GM18909 (cell line): ENCODE data around the gene EFCAB8.
"Not testable (repeated sequence)": the region's sequence is repeated elsewhere in the genome, so short reads cannot be mapped to it uniquely, and the experiment has no call there.

ENCODE experiments used
- ATAC-seq: cut with Tn5 transposase; IDR thresholded peaks from one replicate; pipeline ENCODE4 v1.9.1; 2021; ENCODE audit warnings: mild to moderate bottlenecking; ENCODE audit not compliant: unreplicated experiment, poor library complexity

Gene EFCAB8

DNA sequence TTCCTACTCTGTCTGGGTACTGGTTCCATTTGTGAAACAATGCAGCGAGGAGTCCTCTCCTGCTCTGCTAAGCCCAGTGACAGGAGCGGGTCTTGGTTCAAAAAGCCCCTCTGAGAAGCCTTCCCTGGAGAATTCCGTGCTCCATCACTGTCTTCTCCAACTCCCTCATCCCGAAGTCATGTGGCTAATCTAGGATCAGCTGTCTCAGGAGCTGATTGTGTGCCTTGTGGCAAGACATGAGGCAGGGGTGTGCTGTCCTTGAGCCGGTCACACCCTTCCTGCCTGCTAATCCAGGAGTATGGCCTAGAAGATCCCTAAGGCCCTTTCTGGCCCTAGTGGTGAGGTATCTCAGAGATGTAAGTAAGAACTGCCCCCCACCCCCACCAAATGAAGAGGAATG, 72.0 kb downstream of the EFCAB8 start:
- no peak for ATAC-seq

DNA sequence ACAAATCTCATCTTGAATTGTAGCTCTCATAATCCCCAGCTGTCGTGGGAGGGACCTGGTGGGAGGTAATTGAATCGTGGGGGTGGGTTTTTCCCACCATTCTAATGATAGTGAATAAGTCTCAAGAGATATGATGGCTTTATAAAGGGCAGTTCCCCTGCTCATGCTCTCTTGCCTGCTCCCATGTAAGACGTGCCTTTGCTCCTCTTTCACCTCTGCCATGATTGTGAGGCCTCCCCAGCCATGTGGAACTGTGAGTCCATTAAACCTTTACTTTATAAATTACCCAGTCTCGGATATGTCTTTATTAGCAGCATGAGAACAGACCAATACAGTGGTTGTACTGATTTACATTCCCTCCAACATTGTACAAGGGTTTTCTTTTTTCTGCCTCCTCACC, 75.9 kb downstream of the EFCAB8 start:
- no peak for ATAC-seq

DNA sequence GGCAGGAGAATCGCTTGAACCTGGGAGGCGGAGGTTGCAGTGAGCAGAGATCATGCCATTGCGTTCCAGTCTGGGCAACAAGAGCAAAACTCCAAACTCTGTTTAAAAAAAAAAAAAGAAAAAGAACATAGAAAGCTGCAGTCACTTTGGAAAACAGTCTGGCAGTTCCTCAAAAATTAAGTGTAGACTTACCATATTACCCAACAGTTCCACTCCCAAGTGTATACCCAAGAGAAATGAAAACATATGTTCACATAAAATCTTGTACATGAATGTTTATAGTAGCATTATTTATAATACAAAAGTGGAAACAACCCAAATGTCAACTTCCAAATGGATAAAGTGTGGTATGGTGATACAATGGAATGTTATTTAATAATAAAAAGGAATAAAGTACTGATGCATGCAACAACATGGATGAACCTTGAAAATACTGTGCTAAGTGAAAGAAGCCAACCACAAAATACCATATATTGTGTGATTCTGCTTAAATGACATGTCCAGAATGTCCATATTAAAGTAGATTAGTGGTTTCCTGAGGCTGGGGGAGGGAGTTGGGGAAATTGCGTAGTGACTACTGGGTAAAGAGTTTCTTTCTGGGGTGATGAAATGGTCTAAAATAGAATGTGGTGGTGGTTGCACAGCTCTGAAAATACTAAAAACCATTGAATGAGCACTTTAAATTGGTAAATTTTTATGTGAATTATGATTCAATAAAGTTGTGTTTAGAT, 82.6 kb downstream of the EFCAB8 start:
- no peak for ATAC-seq

DNA sequence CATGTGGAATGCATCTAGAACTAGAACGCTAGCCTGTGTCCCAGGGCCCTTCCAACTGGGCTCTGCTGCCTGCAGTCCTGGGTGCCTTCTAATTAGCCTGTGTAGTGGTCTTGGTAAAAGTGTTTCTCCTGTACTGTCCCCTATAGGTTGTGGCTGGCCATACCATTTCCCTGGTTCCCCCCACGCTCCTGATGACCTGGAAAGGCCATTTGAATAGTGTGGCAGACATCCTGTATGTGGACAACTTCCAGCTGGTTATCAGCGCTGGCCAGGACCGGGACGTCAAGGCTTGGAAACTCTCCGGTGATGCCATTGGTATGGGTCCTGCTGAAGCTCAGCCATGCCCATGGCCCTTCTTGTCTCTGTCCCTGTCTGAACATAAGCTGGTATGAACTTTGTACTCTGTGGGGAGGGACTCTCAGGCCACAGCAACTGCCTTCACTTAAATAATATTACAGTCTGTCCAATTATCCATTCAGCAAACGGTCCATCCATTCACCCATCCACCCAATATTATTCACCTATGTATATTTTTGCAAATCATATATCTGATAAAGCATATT, 84.8 kb downstream of the EFCAB8 start:
- ATAC-seq = no peak

DNA sequence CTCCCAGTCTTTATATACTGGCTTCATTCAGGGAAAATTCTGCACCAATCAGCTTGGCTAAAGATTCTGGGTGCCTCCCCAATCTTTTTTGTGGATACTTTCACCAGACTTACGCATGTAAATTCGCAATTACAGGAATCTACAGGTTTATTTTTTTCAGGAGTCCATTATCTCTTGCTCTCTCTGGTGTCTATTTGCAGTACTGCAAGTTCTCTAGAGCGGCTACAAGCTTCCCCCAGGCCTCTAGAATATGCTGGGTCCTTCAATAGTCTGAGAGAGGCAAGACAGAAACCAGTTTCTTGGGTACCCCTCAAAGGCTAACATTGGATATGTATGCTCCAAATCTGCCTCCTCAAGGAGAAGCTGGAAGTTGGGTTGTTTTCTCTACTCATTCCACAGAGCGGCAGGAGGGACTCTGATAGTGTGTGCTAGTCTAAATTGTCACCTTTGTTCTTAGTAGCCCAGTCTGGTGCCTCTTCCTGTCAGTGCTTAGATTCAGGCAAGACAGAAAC, 87.0 kb downstream of the EFCAB8 start:
- no peak for ATAC-seq

DNA sequence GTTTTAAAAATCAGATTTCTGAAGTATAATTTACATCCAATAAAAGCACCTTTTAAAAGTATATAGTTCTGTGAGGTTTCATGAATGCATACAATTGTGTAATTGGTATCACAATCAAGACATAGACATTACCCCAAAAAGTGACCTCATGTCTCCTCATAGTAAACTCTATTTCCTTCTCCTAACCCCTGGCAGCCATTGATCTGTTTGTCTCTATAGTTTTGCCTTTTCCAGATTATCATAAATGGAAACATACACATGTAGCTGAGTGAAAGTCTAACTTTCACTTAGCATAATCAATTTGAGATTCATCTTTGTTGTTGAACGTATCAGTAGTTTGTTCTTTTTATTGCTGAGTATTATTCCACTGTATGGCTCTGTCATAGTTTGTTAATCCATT, 87.9 kb downstream of the EFCAB8 start:
- ATAC-seq = no peak

DNA sequence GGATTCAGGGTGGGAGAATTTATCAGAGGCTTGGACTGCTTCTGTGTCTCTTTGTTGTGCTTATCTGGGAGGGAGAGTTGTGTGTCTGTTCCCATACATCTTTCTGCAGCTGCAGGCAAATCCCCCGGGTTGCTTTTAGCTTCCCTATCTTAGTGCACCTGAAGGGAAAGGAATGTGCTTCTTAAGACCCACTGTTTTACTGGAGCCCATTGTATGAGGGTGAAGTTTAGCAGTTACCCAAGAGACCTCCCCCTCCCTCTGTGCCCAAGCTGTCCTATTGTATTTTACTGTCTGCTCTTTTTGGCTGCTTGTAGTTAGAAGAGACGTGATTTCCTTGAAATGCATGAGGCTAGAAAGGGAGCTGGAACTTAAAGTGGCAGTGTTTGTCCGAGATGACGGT, 91.8 kb downstream of the EFCAB8 start:
- ATAC-seq = not testable (repeated sequence)

DNA sequence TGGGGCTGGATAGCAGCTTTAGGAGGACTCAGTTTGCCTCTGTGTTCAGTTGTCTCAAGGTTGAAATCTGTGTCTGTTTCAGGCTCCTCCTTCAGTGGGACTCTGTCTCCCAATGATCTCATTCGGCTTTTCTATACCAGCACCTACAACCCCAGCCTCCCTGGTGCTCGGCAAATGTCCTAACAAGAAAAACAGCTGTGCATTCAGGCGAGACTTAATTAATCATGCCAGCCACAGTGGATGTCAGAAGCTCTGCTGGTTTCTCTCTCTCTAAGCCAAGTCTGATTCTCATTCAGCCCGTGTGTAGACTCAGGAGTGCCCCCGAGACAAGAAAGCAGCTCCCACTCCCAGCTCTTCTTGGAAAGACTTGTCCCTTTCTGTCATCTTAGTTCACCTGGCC, 98.7 kb downstream of the EFCAB8 start:
- no peak for ATAC-seq

DNA sequence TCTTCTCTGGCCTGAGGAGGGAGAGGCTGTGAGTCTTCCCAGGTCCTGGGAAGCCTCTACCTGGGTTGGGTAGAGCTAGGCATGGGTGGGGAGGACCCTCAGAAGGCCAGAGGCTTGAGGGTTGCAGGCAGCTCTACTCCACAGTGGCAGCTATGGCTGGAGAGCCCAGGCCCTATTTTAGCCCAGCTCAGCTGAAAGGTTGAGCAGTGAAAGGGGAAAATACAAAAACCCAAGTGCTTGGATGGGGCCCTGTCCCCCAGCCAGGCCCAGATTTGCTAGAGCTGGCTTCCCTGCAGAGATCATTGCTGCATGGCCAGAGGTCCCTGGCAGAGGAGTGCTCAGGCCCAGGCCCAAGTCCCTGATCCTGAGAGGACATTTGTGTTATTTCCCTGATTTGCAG, 99.9 kb downstream of the EFCAB8 start:
- ATAC-seq = no peak

DNA sequence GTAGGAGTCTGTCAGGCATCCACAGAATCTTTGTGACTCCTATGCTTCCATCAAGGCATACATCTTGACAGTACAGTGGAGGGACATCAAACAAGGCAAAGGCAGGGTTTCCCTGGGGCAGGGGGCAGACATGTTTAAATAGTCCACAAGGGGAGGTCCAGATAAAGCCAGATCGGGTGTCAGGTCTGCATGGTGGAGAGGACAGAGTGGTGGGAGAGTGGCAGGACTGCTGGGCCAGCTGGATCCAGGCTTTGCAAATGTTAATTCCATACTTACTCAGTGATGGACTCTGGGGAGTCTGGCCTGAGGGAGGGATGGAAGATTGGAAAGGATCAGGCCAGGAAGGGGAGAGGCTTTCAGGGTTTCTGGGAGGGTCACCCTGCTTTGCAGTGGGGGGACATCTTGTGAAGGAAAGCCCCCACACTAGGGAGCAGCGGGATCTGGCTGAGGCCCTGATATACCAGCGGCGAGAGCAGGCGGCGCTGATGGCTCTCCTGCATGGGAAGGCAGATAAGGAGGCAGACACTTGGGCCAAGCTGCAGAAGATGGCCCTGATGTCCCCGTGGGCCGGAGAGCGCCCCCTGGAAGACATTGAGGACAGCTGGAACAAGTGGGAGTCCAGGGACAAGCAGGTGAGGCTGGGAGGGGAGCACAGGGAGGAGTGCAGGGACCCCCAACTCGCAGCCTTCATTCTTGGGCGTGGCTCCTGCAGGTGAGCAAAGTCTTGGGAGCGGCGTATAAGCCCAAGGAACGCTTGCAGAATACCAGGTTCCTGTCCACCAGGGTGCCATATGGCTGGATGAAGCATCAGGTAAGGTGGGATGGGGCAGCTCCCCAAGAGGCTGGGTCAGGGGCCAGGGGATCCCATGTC, 100.9 kb downstream of the EFCAB8 start:
- ATAC-seq = no peak

DNA sequence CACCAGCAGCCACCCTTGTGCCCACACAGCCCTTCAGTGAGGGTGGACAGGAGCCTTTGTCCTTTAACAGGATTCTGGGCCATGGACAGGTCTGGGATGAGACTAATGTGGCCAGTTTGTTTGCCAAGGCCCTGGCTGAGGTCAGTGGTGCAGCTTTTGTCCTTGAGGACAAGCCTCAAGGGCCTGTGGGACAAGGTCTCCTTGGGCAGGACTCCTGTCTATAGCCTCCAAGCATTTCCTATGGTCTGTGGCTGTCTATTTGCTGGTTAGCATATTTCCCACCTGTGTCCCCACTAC, 101.4 kb downstream of the EFCAB8 start:
- ATAC-seq = no peak

DNA sequence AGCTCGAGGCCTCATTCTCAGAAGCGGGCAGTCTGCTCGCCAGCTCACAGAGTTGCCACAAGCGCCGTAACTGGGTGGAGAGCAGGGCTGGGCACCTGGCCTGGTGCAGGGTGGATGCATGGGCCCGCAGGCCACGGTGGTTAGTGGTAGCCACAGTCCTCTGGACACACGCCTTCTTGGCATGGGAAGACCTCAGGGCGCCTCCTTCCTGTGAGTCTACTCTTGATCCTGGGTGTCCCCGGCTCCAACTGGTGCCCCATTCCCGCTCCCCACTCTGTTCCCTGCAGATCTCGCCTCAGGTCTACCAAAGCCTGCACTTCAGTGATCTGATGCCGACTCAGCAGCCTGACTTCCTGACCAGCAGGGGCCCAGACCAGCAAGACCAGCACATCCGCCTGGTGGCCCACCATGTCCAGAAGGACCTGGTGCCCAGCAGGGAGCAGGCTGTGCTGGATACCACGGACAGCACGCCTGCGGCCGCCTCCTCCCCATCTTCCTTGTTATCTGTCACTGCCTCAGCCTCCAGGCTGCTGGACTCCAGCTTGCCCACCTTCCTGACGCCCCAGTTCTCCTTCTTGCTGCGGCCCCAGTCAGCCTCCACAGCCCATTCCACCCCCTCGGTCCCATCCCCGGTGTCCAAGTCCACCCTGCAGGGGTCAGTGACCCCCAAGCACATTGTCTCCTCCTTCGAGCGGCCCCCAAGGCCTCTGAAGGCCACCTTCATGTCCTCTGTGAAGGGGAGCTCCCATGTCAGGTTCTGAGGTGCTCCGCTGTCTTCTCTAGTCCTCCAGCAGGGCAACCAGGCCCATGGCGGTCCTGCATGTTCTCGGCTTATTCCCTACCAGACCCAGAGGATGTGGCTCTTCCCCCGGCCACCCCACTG, 102.4 kb downstream of the EFCAB8 start:
- ATAC-seq = no peak

DNA sequence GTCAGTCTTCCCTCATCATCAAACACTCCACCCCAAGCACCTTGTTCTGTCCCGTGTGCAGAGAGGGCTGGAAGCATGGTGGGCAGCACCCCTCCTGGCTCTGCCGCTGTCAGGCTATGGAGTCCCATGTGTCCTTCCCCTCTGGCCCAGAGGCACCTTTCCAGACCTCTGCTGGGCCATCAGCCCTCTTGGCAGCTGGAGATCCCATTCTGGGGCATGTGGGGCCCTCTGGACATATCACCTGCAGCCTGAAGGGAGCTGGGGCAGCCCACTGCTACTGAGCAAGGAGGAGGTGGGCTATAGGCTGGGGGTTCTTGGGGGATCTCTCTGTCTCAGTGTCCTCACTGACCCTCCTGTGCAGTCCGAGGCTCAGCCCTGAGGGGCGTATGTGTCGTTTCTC, 103.3 kb downstream of the EFCAB8 start:
- ATAC-seq = no peak

DNA sequence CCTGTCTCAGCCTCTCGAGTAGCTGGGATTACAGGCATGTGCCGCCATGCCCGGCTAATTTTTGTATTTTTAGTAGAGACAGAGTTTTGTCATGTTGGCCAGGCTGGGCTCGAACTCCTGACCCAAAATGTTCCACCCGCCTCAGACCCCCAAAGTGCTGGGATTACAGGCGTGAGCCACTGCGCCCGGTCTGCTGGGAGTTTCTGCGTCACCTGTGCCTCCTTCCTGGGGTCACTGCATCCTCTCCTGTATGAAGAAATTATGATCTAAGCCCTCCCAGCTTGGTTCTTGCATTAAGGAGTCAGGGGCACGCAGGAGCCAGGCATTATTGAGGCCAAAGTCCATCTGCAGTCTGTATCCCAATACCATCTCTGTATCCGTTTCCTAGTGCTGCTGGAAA, 103.9 kb downstream of the EFCAB8 start:
- ATAC-seq = not testable (repeated sequence)

DNA sequence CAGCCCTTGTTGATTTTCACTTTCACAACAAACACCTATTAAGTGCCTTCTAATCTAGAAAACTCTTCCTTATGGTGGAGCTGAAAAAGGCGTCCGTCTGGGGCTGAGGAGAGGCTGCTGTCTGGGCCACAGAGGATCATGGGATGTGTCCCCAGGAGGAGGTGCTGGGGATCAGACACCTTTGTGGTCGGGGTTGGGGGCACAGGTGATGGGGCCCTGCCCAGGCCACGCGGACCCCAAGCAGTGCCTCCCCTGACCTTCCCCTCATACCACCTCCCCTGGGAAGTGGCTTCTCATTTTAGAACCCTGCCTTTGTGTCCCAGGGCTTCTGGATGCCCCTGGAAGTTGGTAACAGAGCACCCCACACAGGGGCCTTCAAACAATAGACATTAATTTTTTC, 104.5 kb downstream of the EFCAB8 start:
- ATAC-seq = no peak

DNA sequence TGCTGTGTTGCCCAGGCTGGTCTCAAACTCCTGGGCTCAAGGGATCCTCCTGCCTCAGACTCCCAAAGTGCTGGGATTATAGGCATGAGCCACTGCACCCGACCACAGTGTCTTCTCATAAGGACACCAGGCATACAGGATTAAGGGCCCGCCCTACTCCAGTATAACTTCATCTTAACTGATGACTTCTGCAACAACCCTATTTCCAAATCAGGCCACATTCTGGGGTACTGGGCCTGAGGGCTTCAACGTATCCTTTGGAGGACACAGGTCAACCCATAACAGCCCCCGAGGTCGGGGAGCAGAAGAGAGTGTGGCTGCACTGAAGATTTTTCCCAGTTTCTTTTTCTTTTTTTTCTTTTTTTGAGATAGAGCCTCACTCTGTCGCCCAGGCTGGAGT, 105.9 kb downstream of the EFCAB8 start:
- ATAC-seq = no peak

DNA sequence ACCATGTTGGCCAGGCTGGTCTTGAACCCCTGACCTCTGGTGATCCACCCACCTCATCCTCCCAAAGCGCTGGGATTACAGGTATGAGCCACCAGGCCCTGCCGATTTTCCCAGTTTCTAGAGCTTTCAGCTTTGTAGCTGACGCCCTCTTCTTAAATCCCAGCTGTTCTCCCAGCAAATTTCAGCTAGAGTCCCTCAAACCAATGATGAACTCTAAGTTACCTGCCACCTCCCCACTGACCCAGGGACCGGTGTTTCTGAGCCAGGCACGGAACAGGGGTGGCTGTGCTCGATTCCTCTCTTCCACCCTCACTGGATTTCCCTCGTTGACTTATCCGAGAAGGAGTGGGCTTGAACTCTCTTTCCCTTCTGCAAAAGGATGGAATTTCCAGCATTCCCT, 106.4 kb downstream of the EFCAB8 start:
- ATAC-seq = no peak

DNA sequence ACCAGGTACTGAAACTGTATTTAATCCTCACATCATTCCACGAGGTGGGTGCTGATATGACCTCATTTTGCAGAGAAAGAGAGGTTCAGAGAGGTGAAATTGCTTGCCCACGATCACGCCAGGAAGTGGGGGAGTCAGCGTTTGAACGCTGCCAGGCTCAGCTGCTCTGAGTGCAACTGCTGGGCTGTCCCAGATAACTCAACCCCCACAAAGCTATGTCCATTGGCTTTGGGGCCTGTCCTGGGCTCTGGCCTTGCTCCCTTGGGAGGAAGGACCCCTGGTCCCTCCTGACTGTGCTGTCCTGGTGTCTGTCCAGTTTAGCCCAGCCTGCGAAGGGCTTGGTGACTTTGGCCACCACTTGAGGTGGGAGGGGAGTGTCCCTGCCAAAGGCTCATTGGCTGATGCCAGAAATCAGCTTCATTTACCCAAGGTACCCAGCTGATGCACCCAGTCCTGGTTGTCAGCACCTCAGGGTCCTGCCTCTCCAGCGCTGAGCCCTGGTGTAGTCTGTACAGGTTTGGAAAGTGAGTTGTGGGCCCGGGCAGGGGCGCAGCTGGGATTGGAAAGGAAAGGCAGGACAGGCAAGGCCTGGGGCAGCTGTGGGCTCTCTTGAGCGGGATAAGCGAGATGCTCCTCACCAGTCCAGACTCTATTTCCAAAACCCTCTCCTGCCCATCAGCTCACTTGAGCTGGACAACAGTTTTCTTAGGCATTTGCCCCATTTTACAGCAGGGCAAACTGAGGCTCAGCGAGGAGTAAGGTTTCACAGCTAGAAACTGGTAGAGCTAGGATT, 107.1 kb downstream of the EFCAB8 start:
- ATAC-seq = no peak

DNA sequence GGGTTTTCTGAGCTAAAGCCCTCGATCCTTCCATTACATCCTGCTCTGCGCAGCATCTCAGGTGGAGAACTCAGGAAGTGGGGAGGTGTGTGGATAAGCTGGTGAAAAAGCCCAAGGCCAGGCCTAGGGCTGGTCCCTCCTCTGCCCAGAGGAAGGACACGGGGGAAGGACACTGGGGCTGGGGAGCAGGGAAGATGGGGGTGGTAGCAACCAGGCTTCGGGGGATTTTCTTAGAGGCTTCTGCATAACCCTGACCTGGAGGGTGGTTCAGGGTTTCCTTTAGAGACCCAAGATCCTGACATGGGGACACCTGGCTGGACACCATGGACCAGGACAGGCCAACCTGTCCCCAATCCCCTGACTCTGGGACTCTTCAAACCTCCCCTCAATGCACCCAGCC, 107.7 kb downstream of the EFCAB8 start:
- ATAC-seq = no peak
